Fibroblast of skin of back (primary cell): Measurements from ENCODE around the gene ALS2CL. TPM values are rescaled to one million over a fixed set of nuclear protein-coding genes. Genes with fewer than 3 reads are reported as not detected.
"Not testable (repeated sequence)": the region's sequence is repeated elsewhere in the genome, so short reads cannot be mapped to it uniquely, and the experiment has no call there.

ENCODE experiments used
- DNase-seq: peaks from one replicate; pipeline ENCODE4 v3.0.0-alpha.2; 2013
- polyA plus RNA-seq, 2 experiments: library from polyadenylated mRNA; unstranded; fragments of 120-200 nt; gene quantifications; one replicate each; pipeline ENCODE4 v1.2.1, GENCODE V29; 2013; ENCODE audit not compliant: insufficient read length in 2 of 2

ALS2CL gene, protein sequence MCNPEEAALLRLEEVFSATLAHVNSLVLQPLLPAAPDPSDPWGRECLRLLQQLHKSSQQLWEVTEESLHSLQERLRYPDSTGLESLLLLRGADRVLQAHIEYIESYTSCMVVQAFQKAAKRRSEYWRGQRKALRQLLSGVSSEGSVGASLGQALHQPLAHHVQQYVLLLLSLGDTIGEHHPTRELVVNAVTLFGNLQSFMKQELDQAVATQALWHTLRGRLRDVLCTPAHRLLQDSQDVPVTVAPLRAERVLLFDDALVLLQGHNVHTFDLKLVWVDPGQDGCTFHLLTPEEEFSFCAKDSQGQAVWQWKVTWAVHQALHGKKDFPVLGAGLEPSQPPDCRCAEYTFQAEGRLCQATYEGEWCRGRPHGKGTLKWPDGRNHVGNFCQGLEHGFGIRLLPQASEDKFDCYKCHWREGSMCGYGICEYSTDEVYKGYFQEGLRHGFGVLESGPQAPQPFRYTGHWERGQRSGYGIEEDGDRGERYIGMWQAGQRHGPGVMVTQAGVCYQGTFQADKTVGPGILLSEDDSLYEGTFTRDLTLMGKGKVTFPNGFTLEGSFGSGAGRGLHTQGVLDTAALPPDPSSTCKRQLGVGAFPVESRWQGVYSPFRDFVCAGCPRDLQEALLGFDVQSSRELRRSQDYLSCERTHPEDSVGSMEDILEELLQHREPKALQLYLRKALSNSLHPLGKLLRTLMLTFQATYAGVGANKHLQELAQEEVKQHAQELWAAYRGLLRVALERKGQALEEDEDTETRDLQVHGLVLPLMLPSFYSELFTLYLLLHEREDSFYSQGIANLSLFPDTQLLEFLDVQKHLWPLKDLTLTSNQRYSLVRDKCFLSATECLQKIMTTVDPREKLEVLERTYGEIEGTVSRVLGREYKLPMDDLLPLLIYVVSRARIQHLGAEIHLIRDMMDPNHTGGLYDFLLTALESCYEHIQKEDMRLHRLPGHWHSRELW
- polyA plus RNA-seq (2013, experiment 1 of 2; ENCODE audit: insufficient read length): 2.4 TPM
- polyA plus RNA-seq (2013, experiment 2 of 2; ENCODE audit: insufficient read length): 3.6 TPM

DNA sequence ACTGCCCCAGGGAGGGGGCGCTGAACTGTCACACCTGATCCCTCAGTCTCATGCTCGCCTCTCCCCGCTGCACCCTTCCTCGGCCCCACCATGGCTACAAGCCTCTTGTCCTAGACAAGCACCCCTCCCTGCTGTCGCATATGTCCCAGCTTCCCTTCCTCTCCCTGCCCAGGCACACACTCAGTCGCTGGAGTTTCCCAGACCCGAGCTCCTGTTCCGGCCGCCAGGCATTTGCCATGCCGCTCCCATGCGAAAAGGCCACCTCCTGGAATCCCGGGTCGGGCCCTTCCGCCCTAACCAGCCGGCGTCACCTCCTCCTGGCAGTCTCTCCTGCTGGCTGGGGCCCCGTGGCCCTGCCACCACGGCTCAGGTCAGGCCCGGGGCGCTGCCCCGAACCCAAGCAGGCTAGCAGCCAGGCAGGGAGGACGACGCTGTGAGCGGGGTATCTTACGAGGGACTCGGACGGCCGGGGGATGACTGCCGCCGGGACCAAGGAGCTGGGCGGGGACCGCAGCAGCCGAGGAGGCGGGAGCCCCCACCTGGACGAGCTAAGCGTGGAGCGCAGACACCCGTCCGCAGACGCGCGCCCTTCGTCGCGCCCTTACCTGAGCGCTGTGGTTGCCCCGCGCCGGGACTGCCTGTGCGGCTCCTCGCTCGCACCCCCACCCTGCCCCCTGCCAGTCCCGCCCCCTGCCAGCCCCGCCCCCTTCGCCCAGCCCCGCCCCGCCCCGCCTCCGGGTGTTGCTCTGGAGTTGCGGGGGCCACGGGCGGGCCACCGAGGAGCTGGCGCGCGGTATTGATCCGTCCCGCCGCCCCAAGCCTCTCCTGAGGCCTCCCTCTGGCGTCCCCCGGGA lies at the start of gene ALS2CL:
Gene ALS2CL (minus strand): TSS at position 642 of the 854 bp plus-strand sequence. CDS start 4,239 bp downstream, outside the sequence.
- peak; percentile 43 for DNase-seq

DNA sequence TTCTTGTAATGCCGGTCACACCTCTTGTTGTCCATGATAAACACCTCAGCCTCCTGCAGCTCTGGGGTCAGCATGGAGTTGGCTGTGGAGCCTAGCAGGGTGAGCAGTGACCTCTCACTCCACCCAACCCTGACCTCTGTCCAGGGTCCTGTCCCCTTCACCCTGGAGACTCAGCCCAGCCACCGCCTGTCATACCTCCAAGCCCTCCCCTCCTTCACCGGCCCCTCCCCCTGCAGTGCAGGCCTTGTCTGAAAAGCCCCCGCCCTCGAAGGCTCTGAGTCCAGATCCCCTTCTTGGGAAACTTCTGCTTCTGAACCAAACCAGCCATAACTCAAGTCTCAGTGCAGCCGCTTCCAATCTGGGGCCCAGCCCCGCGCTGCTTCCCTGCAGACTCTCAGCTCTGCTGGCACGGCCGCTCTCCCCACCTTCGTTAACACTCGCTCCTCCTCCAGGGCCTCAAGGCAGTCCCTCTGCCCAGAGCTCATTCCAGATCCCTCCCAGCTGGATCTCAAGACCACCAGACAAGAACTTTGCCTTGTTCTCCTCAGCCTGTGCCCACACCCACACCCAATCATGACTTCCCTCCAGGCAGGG lies 49.6 kb upstream of the ALS2CL start:
- no peak for DNase-seq

DNA sequence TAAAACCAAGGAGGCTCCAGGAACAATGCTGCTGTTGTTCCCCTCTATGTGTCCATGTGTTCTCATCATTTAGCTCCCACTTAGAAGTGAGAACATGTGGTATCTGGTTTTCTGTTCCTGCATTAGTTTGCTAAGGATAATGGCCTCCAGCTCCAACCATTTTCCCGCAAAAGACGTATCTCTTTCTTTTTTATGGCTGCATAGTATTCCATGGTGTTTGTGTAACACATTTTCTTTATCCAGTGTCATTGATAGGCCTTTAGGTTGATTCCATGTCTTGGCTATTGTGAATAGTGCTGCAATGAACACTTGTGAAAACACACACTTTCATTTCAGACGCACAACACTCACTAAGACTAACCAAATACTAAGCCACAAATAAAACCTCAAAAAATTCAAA lies 46.1 kb upstream of the ALS2CL start:
- DNase-seq: not testable (repeated sequence)

DNA sequence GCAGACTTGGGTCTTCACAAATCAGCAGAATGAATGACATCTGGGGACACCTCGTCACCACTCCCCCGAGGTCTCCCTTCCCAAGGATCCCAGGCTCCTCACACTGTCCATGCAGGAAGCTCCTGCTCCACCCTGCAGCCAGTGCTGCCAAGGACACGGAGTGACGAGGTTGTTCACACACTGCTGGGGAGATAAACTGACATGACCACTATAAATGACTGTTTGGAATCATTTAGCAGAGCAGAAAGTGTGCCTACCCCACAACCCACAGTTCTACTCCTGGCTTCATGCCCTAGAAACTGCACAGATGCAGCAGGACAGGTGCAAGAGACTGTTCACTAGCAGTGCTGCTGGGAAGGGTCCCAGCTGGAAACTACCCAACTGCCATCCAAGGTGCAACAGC lies 43.9 kb upstream of the ALS2CL start:
- no peak for DNase-seq

DNA sequence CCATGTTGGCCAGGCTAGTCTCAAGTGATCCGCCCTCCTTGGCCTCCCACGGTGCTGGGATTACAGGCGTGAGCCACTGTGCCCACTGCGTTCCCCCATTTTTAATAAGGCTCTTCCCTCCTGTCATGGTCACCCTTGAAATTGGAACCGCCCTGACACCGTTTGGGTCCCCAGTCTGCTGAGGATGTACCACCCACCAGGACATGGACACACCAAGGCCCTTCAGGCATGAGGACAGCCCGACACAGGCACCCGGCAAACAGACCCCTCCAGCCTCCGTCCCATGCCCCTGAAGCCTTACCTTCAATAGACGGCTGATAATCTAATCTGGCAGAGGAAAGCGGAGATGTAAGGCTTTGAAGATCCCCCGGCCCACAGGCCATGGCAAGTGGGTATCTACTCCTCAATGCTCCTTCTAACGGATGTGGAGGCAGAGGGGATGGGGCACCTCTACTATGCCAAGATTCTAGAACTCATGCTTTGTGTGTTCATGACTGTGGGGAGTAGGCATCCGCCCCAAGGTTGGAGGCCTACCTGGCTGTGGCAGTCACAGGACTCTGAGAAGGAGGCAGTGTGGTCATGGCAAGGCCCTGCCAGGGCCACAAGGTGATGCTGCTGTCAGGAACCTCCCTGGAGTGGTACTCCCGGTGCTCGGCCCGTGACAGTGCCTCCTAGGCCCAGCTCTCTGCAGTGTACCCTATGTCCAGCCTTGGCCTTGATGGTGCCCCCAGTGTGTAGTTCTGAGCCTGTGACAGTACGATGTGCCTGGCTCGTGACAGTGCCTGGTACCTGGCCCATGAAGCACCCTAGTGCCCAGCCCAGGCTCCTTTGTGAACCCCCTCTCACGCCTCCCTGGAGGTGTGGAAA lies 42.8 kb upstream of the ALS2CL start:
- no peak for DNase-seq

DNA sequence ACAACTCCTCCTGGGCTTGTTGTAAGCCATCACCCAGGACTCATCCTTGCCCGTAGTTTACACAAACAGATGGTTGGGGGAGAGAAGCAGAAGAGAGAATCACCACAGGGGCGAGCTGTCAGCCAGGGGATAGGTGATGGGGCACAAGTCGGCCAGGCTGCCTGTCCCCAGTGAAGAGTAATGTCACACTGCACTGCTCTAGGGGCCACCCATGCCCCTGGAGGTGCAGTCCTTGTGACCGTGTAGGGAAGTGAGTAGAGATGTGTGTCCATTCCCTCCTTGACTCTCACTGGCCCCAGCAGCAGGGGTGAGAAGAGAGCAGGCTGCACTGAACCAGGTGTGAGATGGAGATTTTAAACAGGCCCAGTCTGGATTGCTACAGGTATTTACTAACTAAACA lies 41.3 kb upstream of the ALS2CL start:
- no peak for DNase-seq

DNA sequence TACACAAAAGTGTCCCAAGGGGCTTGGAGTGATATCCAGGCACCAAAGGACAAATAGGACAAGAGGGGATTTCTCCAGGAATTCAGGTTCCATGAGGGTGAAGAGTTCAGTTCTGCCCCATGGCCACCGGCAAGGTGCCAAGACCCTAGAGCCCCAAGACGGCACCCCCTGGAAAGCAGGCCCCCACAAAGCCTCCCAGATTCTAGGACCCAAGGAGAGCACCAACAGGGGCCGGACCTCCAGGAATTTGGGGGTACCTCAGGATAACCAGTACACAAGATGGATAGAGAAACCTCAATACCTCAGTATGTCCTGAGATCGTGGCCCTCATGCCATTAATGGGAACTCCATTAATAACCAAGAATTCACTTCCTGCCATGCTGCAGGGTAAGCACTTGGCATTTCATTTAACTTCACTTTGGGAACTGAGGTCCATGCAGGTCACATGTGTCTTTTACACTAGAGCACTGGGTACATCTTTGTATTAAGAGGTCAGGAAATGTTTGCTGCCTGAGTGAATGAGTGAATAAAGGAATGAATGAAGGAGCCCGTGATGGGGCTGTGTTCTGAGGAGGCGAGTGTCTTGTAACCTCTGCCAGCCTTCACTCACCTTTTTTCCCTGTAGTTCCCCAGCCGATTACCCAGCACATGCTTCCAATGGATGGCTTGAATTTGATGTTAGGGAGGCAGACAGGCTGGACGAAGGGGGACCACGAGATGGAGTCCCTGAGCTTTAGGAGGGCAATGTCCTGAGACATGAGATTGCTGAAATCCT lies 39.7 kb upstream of the ALS2CL start:
- DNase-seq: no peak

DNA sequence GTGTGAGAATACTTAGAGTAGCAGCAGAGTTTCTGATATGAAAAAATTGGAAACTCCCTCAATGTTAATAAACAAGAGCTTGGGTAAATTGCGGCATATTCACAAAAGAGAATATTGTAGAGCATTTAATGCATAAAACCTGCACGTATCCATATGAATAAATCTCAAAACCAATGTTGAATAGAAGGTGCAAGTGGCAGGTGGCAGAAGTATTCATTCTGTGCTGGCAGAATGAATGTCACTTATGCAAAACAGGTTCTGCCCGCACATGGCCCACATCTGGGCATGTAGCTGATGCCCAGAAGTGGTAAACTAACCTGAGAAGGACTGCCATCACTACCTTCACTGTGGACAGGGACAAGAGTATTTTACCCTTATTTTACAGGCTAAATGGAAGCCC lies 38.3 kb upstream of the ALS2CL start:
- DNase-seq: no peak

- no peak for DNase-seq
Measured at GRCh38 chr3:46730819-46731218, 37.3 kb upstream of the ALS2CL start.

GRCh38 chr3:46729038-46729437 lies 35.6 kb upstream of the ALS2CL start:
- DNase-seq: no peak

DNA sequence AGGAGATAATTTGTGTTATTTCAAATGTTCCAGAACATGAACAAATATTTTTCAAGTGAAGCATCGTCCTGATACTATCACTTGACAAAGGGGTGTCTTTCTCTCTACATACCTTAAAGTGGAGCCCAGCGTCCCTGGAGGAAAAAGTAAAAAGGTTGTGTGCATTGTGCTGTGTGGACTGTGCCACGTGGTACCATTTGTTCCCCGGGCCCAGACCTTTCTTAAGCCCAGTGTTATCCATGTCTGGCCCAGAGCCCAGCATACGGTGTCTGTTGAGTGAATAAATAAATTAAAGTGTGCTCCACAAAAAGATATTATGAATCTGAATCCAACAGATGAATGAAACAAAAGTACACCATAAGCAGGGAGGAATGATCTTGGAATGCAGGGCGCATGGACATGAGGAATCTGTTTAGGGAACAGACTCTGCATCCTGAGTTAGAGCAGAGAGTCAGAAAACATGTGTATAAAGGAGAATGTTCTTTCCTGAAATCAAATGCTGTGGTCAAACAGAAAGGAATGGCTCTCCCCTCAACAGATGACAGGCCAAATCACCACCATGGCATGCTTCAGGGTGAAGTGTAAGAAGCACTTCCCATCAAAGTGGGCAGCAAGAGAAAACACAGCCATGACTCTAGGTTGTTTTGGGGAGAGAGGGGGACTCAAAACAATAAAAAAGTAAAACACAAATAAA lies 32.3 kb upstream of the ALS2CL start:
- DNase-seq: peak; percentile 48

- DNase-seq: no peak
Measured at GRCh38 chr3:46724424-46724823, 30.9 kb upstream of the ALS2CL start.

DNA sequence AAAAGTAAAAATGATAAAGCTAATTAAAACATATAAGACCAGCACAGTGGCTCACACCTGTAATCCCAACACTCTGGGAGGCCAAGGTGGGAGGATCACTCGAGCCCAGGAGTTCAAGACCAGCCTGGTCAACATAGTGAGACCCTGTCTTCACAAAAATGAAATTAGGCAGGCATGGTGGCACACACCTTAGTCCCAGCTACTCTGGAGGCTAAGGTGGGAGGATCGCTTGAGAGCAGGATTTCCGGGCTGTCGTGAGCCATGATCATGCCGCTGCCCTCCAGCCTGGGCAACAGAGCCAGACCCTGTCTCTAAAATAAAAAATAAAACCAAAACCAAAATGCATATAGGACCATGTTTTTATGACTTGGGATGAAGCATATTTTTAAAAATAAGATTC lies 29.0 kb upstream of the ALS2CL start:
- DNase-seq: no peak

DNA sequence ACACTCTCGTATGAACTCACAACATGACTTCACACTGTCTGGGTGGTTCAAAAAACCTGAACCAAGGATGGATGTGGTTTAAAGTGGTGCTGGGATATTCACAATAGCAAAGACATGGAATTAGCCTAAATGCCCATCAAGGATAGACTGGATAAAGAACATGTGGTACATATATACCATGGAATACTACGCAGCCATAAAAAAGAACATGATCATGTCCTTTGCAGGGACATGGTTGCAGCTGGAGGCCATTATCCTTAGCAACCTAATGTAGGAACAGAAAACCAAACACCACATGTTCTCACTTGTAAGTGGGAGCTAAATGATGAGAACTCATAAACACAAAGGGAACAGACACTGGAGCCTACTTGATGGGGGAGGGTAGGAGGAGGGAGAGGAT lies 27.5 kb upstream of the ALS2CL start:
- DNase-seq: no peak

GRCh38 chr3:46719735-46720271 lies 26.3 kb upstream of the ALS2CL start:
- no peak for DNase-seq

DNA sequence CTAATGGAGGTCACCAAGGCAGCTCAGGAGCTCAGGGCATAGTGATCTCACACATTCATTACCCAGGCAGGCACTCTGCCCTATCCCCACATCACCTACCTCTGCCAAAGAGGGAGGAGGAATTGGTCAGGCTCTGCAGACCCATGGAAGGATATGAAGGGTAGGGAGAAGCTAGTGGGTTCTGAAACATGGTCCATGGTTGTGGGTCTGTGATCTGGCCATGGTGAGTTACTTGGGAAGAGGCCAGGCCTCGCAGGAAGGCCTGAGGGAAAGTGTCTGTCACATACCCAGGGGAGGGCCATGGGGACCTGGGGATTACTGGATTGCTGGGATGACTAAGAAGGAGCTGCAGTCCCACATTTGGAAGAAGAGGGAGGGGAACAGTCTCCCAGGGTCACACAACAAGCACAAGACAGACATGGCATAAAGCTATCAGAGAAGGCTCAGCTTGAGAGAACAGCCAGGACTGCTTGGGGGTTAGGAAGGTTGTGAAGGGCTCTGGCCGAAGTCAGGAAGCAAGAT lies 25.6 kb upstream of the ALS2CL start:
- DNase-seq: peak; percentile 22

DNA sequence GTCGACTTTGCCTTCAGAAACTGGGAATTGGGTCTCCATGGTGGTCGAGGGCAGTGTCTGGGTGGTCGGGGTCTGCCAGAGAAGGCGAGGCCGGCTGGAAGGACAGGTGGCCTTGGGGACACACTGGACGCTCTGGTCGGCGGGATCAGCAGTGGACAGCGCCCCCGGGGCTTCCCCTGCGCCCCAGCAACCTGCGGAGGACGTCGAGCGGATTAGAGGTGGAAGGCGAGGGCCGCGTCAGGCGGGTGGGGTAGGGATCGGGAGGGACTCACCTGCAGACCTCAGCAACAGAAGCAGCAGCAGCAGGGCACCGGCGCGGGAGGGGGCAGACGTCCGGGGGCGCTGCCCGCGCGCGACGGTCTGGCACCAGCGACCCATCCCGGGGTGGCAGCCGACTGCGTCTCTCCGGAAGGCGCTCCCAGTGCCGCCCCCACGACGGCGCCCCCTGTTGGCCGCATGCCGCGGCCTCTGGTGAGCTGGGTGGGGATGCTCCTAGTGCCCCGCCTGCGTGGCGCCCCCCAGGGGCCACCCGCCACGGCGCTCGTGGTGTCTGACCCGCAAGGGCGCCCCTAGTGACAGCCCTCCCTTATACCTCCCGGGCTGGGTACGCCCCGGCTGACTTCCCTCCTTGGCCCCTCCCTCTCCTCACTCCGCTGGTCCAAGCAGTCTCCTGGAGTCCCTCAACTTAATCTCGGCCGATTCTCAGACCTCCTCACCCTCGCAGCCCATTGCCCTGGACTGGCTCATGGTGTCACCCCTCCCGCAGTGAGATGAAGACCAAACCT lies 24.2 kb upstream of the ALS2CL start, which contains the start of gene PRSS50:
Gene PRSS50 (minus strand): TSS at position 423 of the 785 bp plus-strand sequence. CDS start 45 bp downstream, at position 378.
- no peak for DNase-seq
